Trophoblast cell (in vitro differentiated cells and primary cell): Measurements from ENCODE around the gene IGF2BP3.

Source experiments
- DNase-seq, 2 donors: peaks; one replicate each; pipeline ENCODE4 v3.0.0-alpha.2; 2016
- H2AFZ ChIP-seq: 2 replicates; pipeline ENCODE4 v1.6.1; 2013; ENCODE audit warnings: low read length, moderate library complexity, mild to moderate bottlenecking; ENCODE audit not compliant: insufficient read depth, poor library complexity
- H2AK5ac ChIP-seq: 2 replicates; pipeline ENCODE4 v1.6.1; 2013; ENCODE audit warnings: mild to moderate bottlenecking, low read length
- H2BK120ac ChIP-seq: 2 replicates; pipeline ENCODE4 v1.6.1; 2013; ENCODE audit warnings: low read length, mild to moderate bottlenecking, moderate library complexity; ENCODE audit not compliant: insufficient read depth, poor library complexity
- H2BK12ac ChIP-seq: 2 replicates; pipeline ENCODE4 v1.6.1; 2013; ENCODE audit warnings: mild to moderate bottlenecking, low read length, moderate library complexity
- H2BK5ac ChIP-seq: 2 replicates; pipeline ENCODE4 v1.6.1; 2013; ENCODE audit warnings: low read length, low read depth, moderate library complexity, mild to moderate bottlenecking; ENCODE audit not compliant: poor library complexity
- H3K14ac ChIP-seq: 2 replicates; pipeline ENCODE4 v1.6.1; 2013; ENCODE audit warnings: mild to moderate bottlenecking, low read length
- H3K18ac ChIP-seq: 2 replicates; pipeline ENCODE4 v1.6.1; 2013; ENCODE audit warnings: mild to moderate bottlenecking, low read length
- H3K23ac ChIP-seq: 2 replicates; pipeline ENCODE4 v1.6.1; 2013; ENCODE audit warnings: low read length
- H3K27ac ChIP-seq: 2 replicates; pipeline ENCODE4 v1.5.1; 2013; ENCODE audit warnings: low read depth, mild to moderate bottlenecking, inconsistent platforms, low read length, moderate library complexity
- H3K27me3 ChIP-seq: 2 replicates; pipeline ENCODE4 v1.6.1; 2013; ENCODE audit warnings: inconsistent platforms, mild to moderate bottlenecking, low read length, moderate library complexity; ENCODE audit not compliant: insufficient read depth
- H3K36me3 ChIP-seq, 2 experiments: 1 replicate in 1 of 2; 2 replicates in 1 of 2; pipeline ENCODE4 v1.6.1; 2013; ENCODE audit warnings: low read length in 2 of 2, mild to moderate bottlenecking in 2 of 2, moderate library complexity in 1 of 2; ENCODE audit not compliant: insufficient read depth in 2 of 2, control insufficient read depth in 1 of 2
- H3K4ac ChIP-seq: 2 replicates; pipeline ENCODE4 v1.6.1; 2013; ENCODE audit warnings: low read depth, mild to moderate bottlenecking, low read length, moderate library complexity
- H3K4me1 ChIP-seq, 2 experiments: 1 replicate in 1 of 2; 2 replicates in 1 of 2; pipeline ENCODE4 v1.6.1; 2013; ENCODE audit warnings: low read length in 2 of 2, mild to moderate bottlenecking in 2 of 2, moderate library complexity in 1 of 2; ENCODE audit not compliant: insufficient read depth in 2 of 2, control insufficient read depth in 1 of 2
- H3K4me2 ChIP-seq: 2 replicates; pipeline ENCODE4 v1.6.1; 2013; ENCODE audit warnings: inconsistent platforms, mild to moderate bottlenecking, low read length, moderate library complexity
- H3K4me3 ChIP-seq: 2 replicates; pipeline ENCODE4 v1.5.1; 2013; ENCODE audit warnings: mild to moderate bottlenecking, low read depth, low read length, inconsistent platforms
- H3K79me1 ChIP-seq: one replicate; pipeline ENCODE4 v1.6.1; 2013; ENCODE audit warnings: low read length
- H3K79me2 ChIP-seq: 2 replicates; pipeline ENCODE4 v1.6.1; 2013; ENCODE audit warnings: low read length, mild to moderate bottlenecking; ENCODE audit not compliant: control insufficient read depth, insufficient read depth, poor library complexity
- H3K9ac ChIP-seq: 2 replicates; pipeline ENCODE4 v1.6.1; 2013; ENCODE audit warnings: mild to moderate bottlenecking, low read length
- H3K9me3 ChIP-seq: 2 replicates; pipeline ENCODE4 v1.6.1; 2013; ENCODE audit warnings: low read depth, mild to moderate bottlenecking, control low read depth, inconsistent platforms, low read length; ENCODE audit not compliant: insufficient read depth
- H4K12ac ChIP-seq: 2 replicates; pipeline ENCODE4 v1.6.1; 2013; ENCODE audit warnings: low read depth, mild to moderate bottlenecking, low read length, moderate library complexity
- H4K8ac ChIP-seq: 2 replicates; pipeline ENCODE4 v1.6.1; 2013; ENCODE audit warnings: low read depth, mild to moderate bottlenecking, low read length, moderate library complexity
- H4K91ac ChIP-seq: one replicate; pipeline ENCODE4 v1.6.1; 2013; ENCODE audit warnings: low read depth, mild to moderate bottlenecking, low read length, moderate library complexity
- WGBS: extraction: QIAGEN DNeasy Blood & Tissue Kit; methylation state at CpG from one replicate; pipeline ENCODE4 v1.1.7; 2013; ENCODE audit warnings: missing lambda C conversion rate; ENCODE audit not compliant: insufficient read length, insufficient coverage; ENCODE audit errors: extremely low coverage; 5-methylcytosine and 5-hydroxymethylcytosine counted together

IGF2BP3 gene

DNA sequence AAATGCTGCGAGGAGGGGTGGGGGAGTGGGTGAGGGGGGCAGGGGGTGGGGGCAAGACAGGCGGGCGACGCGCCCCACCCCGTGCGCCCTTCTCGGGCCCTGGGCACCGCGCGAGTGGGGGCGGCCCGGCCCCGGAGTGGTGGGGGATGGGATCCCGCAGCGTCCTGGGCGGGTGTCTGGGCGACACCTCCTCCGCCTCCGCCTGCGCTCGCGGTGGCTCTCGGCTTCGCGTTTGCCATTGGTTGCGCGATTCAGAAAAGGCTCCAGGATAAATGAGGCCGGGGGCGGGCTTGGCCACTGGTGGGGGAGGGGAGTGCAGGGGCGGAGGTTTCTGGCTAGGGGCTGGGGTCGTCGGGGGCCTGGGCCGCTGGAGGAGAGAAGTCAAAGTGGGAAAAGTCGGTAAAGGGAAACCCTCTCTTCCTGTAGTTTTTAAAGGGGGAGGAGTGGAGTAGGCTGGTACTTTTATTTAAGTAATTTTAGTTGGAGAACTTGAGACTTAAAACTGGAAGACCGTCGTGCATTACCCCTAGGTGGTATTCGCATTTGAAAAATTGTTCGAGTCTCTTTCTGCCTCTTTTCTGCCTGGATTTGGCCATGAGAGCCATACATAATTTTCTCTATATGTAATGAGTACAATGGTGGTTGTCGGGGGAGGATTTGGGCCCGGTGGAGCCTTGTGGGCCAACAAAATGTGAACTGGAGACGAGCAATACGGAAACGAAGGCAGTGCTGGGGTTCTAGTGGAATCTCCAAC, 992 bp upstream of the IGF2BP3 start:
- peak overlapping the region; percentile 47 for H3K4ac ChIP-seq
- peaks cover 34% of the 10 kb centered on the region for H3K79me2 ChIP-seq
- H3K9ac ChIP-seq: peak overlapping the region; percentile 44
- peak overlapping the region; percentile 29 for H4K8ac ChIP-seq
- H3K4me3 ChIP-seq: peak overlapping the region; percentile 54
- H3K27ac ChIP-seq: peak overlapping the region; percentile 92
- peak overlapping the region; percentile 90 for H2BK5ac ChIP-seq
- H3K36me3 ChIP-seq: no peaks in the 10 kb centered on the region
- H3K23ac ChIP-seq: no peak overlapping the region
- H3K4me1 ChIP-seq: peaks cover 2 to 3% of the 10 kb centered on the region in 2 experiments
- no peak overlapping the region for H2AFZ ChIP-seq
- H3K79me1 ChIP-seq: peaks cover 50% of the 10 kb centered on the region
- whole genome bisulfite sequencing: no CpG with 5 or more reads among the region's 44 CpGs
- peak overlapping the region; percentile 53 for H3K14ac ChIP-seq
- no peak overlapping the region for H3K18ac ChIP-seq
- H2BK120ac ChIP-seq: peak overlapping the region; percentile 69
- no peaks in the 10 kb centered on the region for H3K9me3 ChIP-seq
- H4K12ac ChIP-seq: no peak overlapping the region
- no peak overlapping the region for H2AK5ac ChIP-seq
- H4K91ac ChIP-seq: peak overlapping the region; percentile 30
- DNase-seq: peak; percentile 70 to 82
- H3K27me3 ChIP-seq: no peaks in the 10 kb centered on the region
- H3K4me2 ChIP-seq: peak overlapping the region; percentile 98
- H2BK12ac ChIP-seq: no peak overlapping the region

DNA sequence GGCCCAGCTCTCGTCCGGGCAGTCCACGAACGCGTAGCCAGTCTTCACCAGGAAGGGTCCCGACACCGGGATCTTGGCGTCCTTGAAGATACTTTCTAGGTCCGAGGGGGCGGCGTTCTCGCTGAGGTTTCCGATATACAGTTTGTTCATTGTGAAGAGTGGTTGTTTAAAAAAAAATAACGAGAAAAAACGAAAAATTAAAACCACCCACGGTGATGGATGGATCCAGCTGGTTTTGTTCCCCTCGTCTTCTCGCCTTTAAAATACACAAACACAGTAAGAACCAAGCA, 385 bp downstream of the IGF2BP3 start:
- Histone ChIP-seq H4K8ac (peak overlapping the region; percentile 75), H2AFZ (peak overlapping the region; percentile 41), H3K9ac (peak overlapping the region; percentile 90), H3K27me3 (no peaks in the 10 kb centered on the region), H2AK5ac (no peak overlapping the region), H4K91ac (peak overlapping the region; percentile 82), H3K9me3 (no peaks in the 10 kb centered on the region), H3K27ac (peak overlapping the region; percentile 92), H3K79me2 (peaks cover 34% of the 10 kb centered on the region), H2BK12ac (no peak overlapping the region), H3K4me1 (peaks cover 6 to 8% of the 10 kb centered on the region in 2 experiments), H4K12ac (peak overlapping the region; percentile 35), H3K4me3 (peak overlapping the region; percentile 87), H2BK120ac (peak overlapping the region; percentile 84), H3K4me2 (peak overlapping the region; percentile 98), H3K23ac (no peak overlapping the region), H2BK5ac (peak overlapping the region; percentile 91), H3K4ac (peak overlapping the region; percentile 71), H3K36me3 (no peaks in the 10 kb centered on the region), H3K79me1 (peaks cover 54% of the 10 kb centered on the region), H3K18ac (peak overlapping the region; percentile 90), H3K14ac (peak overlapping the region; percentile 95)
- WGBS: no CpG with 5 or more reads among the region's 18 CpGs
- peak in 1 of 2 donors; percentile 47 for DNase-seq

- H3K79me1 ChIP-seq: peaks cover 50% of the 10 kb centered on the region
- peak overlapping the region; percentile 4 for H2BK12ac ChIP-seq
- peak overlapping the region; percentile 41 for H2AFZ ChIP-seq
- H3K4me1 ChIP-seq: peaks cover 6 to 8% of the 10 kb centered on the region in 2 experiments
- H3K18ac ChIP-seq: peak overlapping the region; percentile 90
- no CpG with 5 or more reads among the region's 91 CpGs for WGBS
- peak overlapping the region; percentile 95 for H3K14ac ChIP-seq
- peak overlapping the region; percentile 75 for H4K8ac ChIP-seq
- peak overlapping the region; percentile 92 for H3K27ac ChIP-seq
- no peaks in the 10 kb centered on the region for H3K27me3 ChIP-seq
- H3K23ac ChIP-seq: no peak overlapping the region
- H3K9ac ChIP-seq: peak overlapping the region; percentile 90
- H2BK120ac ChIP-seq: peak overlapping the region; percentile 84
- peak overlapping the region; percentile 67 for H2AK5ac ChIP-seq
- H3K4me2 ChIP-seq: peak overlapping the region; percentile 98
- peak overlapping the region; percentile 82 for H4K91ac ChIP-seq
- peak; percentile 50 to 72 for DNase-seq
- H3K4me3 ChIP-seq: peak overlapping the region; percentile 87
- H3K79me2 ChIP-seq: peaks cover 34% of the 10 kb centered on the region
- peak overlapping the region; percentile 91 for H2BK5ac ChIP-seq
- H3K36me3 ChIP-seq: no peaks in the 10 kb centered on the region
- no peaks in the 10 kb centered on the region for H3K9me3 ChIP-seq
- H4K12ac ChIP-seq: peak overlapping the region; percentile 78
- H3K4ac ChIP-seq: peak overlapping the region; percentile 71
Observed at GRCh38 chr7:23469150-23469960, 936 bp downstream of the IGF2BP3 start.

GRCh38 chr7:23468526-23469149, 1.7 kb downstream of the IGF2BP3 start:
- Histone ChIP-seq H2AFZ (peak overlapping the region; percentile 41), H3K23ac (peak overlapping the region; percentile 82), H2BK12ac (peak overlapping the region; percentile 4), H3K4ac (peak overlapping the region; percentile 71), H2BK5ac (peak overlapping the region; percentile 91), H4K91ac (peak overlapping the region; percentile 82), H3K4me2 (peak overlapping the region; percentile 98), H4K8ac (peak overlapping the region; percentile 75), H3K27me3 (no peaks in the 10 kb centered on the region), H2AK5ac (peak overlapping the region; percentile 50), H3K79me2 (peaks cover 33% of the 10 kb centered on the region), H3K14ac (peak overlapping the region; percentile 95), H4K12ac (peak overlapping the region; percentile 78), H3K18ac (peak overlapping the region; percentile 90), H3K27ac (peak overlapping the region; percentile 92), H3K79me1 (peaks cover 48% of the 10 kb centered on the region), H2BK120ac (peak overlapping the region; percentile 84), H3K9ac (peak overlapping the region; percentile 90), H3K9me3 (no peaks in the 10 kb centered on the region), H3K4me1 (peaks cover 9 to 10% of the 10 kb centered on the region in 2 experiments), H3K36me3 (no peaks in the 10 kb centered on the region), H3K4me3 (peak overlapping the region; percentile 87)
- DNase-seq: no peak
- no CpG with 5 or more reads among the region's 48 CpGs for WGBS
